CD8-positive, alpha-beta memory T cell (primary cell): ENCODE measurements around the gene MGAM2. TPM values are rescaled to one million over a fixed set of nuclear protein-coding genes. Genes with fewer than 3 reads are reported as not detected.

Source experiments
- CTCF ChIA-PET: fragments of 350-600 bp; sonication (Branson Sonifier 250); formaldehyde crosslinking; loops from one replicate; lab custom pipeline; 2021; ENCODE audit warnings: antibody characterized with exemption; lab: Charles Lee
- POLR2A ChIA-PET: fragments of 350-600 bp; sonication (Branson Sonifier 250); formaldehyde crosslinking; loops from one replicate; lab custom pipeline; 2021; ENCODE audit warnings: antibody characterized with exemption; lab: Charles Lee
- DNase-seq, 5 donors: peaks; one replicate each; pipeline versions ENCODE4 v3.0.0 to v3.0.0-alpha.2; 2020 to 2022; ENCODE audit warnings: mixed read lengths in 1 of 5
- H3K27ac ChIP-seq: one replicate; pipeline ENCODE4 v1.7.0; 2013; ENCODE audit warnings: low read depth, mild to moderate bottlenecking, low read length, moderate library complexity
- H3K27me3 ChIP-seq: 2 replicates; pipeline ENCODE4 v1.7.0; 2013; ENCODE audit warnings: low read length, mild to moderate bottlenecking; ENCODE audit not compliant: insufficient read depth, poor library complexity, severe bottlenecking
- H3K36me3 ChIP-seq: 2 replicates; pipeline ENCODE4 v1.7.0; 2013; ENCODE audit warnings: mild to moderate bottlenecking, low read length, moderate library complexity; ENCODE audit not compliant: insufficient read depth
- H3K4me1 ChIP-seq: 2 replicates; pipeline ENCODE4 v1.7.0; 2013; ENCODE audit warnings: mild to moderate bottlenecking, low read length, moderate library complexity; ENCODE audit not compliant: insufficient read depth
- H3K4me3 ChIP-seq: 2 replicates; pipeline ENCODE4 v1.7.0; 2013; ENCODE audit warnings: mild to moderate bottlenecking, low read length
- H3K9me3 ChIP-seq: 2 replicates; pipeline ENCODE4 v1.7.0; 2013; ENCODE audit warnings: mild to moderate bottlenecking, low read length
- H3K27ac Mint-ChIP-seq, 8 donors: one replicate each; pipeline ENCODE4 v1.8.0; 2020 to 2021; ENCODE audit warnings: mixed read lengths in 8 of 8, mild to moderate bottlenecking in 6 of 8, inconsistent platforms in 3 of 8, moderate library complexity in 3 of 8
- H3K27me3 Mint-ChIP-seq, 2 donors: one replicate each; pipeline ENCODE4 v1.8.0; 2020 to 2021; ENCODE audit warnings: mixed read lengths in 2 of 2, mild to moderate bottlenecking in 1 of 2, moderate library complexity in 1 of 2
- H3K36me3 Mint-ChIP-seq, 3 donors: one replicate each; pipeline ENCODE4 v1.8.0; 2020 to 2021; ENCODE audit warnings: mixed read lengths in 3 of 3, inconsistent platforms in 1 of 3, mild to moderate bottlenecking in 1 of 3
- H3K4me1 Mint-ChIP-seq, 3 donors: one replicate each; pipeline ENCODE4 v1.8.0; 2020 to 2021; ENCODE audit warnings: mixed read lengths in 3 of 3, inconsistent platforms in 1 of 3, mild to moderate bottlenecking in 1 of 3
- H3K4me3 Mint-ChIP-seq, 7 donors: one replicate each; pipeline ENCODE4 v1.8.0; 2020 to 2021; ENCODE audit warnings: mixed read lengths in 7 of 7, mild to moderate bottlenecking in 6 of 7, moderate library complexity in 4 of 7, inconsistent platforms in 2 of 7
- H3K9me3 Mint-ChIP-seq, 5 donors: one replicate each; pipeline ENCODE4 v1.8.0; 2020 to 2022; ENCODE audit warnings: mixed read lengths in 5 of 5, mild to moderate bottlenecking in 3 of 5, moderate library complexity in 2 of 5, inconsistent platforms in 1 of 5
- polyA plus RNA-seq: library from polyadenylated mRNA; unstranded; fragments of 300-500 nt; fragmentation: Illumina TruSeq; gene quantifications from one replicate; pipeline ENCODE4 v1.2.3, GENCODE V29; 2021
- total RNA-seq, 2 experiments: library from RNA; stranded (reverse); gene quantifications; one replicate each; pipeline ENCODE4 v1.2.3, GENCODE V29; 2021

Gene MGAM2
- total and polyA plus RNA-seq, 3 experiments from 2014 or later, result not detected

DNA sequence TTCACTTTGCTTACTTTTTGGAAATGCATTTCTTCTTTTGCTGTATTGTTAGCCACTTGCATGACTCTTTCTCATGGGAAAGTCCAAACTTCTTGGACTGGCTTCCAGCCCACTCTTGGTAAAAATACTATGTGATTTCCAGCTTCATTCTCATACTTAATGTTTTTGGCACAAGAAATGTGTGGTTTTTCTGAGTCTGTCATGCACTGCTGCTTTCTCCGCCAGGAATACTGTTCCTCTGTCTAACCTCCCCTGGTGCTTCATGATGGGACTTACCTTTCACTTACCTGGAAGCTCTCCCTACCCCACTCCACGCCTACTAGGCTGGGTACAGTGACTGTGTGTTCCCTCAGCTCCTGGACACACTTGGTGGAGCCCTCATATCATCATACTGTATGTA is 18.7 kb downstream of the MGAM2 start:
- H3K4me3 Mint-ChIP-seq, result no peak overlapping the region
- CTCF ChIA-PET, result interaction anchor here (1.1 kb wide), 1 partner anchor 26 kb away, joined by 3 read pairs; no protein-coding TSS in a partner anchor
- H3K27me3 Mint-ChIP-seq, result peaks cover 4 to 22% of the 10 kb centered on the region in 2 donors
- Histone ChIP-seq H3K4me3 (no peak overlapping the region), H3K27me3 (no peaks in the 10 kb centered on the region), H3K9me3 (no peaks in the 10 kb centered on the region), H3K36me3 (no peaks in the 10 kb centered on the region), H3K4me1 (no peaks in the 10 kb centered on the region), H3K27ac (no peak overlapping the region)
- POLR2A ChIA-PET, result no interaction called here
- no peak for DNase-seq
- no peaks in the 10 kb centered on the region for H3K4me1 Mint-ChIP-seq
- H3K27ac Mint-ChIP-seq, result no peak overlapping the region
- H3K9me3 Mint-ChIP-seq, result peaks cover 0 to 3% (median 0%) of the 10 kb centered on the region in 5 donors
- H3K36me3 Mint-ChIP-seq, result no peaks in the 10 kb centered on the region

DNA sequence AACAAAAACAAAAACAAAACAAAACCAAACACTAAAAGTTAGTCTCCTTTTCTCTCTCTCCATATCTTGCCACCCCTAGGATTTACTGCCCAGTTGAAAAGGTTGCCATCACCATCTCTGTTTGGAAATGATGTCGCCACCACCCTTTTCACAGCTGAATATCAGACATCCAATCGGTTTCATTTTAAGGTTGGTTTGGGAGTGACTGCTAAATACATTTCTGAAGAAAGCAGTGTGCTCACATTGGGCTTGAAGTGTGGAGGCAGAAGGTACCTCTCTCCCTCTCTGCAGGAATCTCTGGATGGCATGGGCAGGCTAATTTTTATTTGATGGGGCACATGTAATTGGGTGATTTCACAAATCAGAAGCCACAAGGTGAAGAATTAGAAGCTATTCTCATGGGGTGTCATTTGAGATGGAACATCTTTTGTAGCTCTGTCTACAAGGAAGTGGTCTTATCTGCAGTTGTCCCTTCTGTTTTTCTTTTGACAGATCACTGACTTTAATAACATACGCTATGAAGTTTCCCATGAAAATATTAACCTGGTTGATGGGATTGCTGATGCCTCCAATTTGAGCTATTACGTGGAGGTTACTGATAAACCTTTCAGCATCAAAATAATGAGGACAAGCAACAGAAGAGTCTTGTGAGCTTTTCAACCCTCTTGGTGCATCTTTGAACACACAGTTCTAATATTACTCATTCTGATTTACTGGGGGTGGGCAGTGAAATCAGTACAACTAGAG is 20.1 kb downstream of the MGAM2 start:
- Histone ChIP-seq H3K36me3 (no peaks in the 10 kb centered on the region), H3K4me1 (no peaks in the 10 kb centered on the region)

DNA sequence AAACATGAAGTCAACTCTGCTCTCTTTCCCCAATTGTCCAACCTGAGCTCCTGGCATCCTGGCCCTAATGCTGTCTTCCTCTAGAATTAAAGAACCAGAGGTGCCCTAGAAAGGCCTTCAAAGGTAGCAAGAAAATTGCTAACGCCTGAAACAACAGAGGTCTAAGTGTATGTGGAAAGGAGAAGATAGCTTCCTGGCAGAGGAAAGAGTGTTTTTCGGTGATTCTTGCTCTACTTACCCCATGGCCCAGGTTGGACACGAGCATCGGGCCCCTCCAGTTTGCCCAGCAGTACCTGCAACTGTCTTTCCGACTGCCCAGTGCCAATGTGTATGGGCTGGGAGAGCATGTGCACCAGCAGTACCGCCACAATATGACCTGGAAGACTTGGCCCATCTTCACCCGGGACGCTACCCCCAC is 22.2 kb downstream of the MGAM2 start:
- POLR2A ChIA-PET, result no interaction called here
- Mint-ChIP-seq H3K27ac (no peak overlapping the region), H3K4me1 (no peaks in the 10 kb centered on the region), H3K4me3 (no peak overlapping the region), H3K27me3 (peaks cover 0 to 11% of the 10 kb centered on the region in 2 donors), H3K36me3 (no peaks in the 10 kb centered on the region), H3K9me3 (peaks cover 0 to 2% (median 0%) of the 10 kb centered on the region in 5 donors)
- Histone ChIP-seq H3K4me3 (no peak overlapping the region), H3K4me1 (no peaks in the 10 kb centered on the region), H3K27ac (no peak overlapping the region), H3K36me3 (no peaks in the 10 kb centered on the region), H3K27me3 (no peaks in the 10 kb centered on the region), H3K9me3 (no peaks in the 10 kb centered on the region)
- DNase-seq, result no peak
- CTCF ChIA-PET, result no interaction called here

More for the DNA sequence above, 20.1 kb downstream of the MGAM2 start:
- Mint-ChIP-seq H3K9me3 (peaks cover 0 to 3% (median 0%) of the 10 kb centered on the region in 5 donors), H3K27me3 (peaks cover 4 to 22% of the 10 kb centered on the region in 2 donors), H3K4me1 (no peaks in the 10 kb centered on the region), H3K27ac (no peak overlapping the region), H3K36me3 (no peaks in the 10 kb centered on the region), H3K4me3 (no peak overlapping the region)
- DNase-seq, result no peak
- Histone ChIP-seq H3K27ac (no peak overlapping the region), H3K27me3 (no peaks in the 10 kb centered on the region), H3K4me3 (no peak overlapping the region), H3K9me3 (no peaks in the 10 kb centered on the region)
- CTCF ChIA-PET, result no interaction called here
- POLR2A ChIA-PET, result no interaction called here

DNA sequence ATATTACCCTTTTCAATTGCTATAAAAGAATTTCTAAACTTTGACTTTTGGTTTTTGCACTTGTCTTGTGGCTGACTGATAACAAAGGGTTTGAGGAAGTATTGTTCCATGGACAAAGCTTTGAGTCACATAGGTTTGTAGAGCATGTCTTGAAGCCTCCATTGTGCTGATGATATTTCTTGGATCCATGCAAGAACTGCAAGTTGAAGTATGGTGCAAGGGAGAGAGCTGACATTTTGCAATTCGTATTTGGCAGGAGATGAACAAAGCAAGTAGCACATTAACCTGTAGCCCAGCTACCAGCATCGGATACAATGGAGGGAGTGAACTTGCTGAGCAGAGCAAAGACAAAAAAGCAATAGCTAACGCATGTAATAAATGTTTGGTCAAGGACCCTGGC is 23.4 kb downstream of the MGAM2 start:
- Histone ChIP-seq H3K27me3 (no peaks in the 10 kb centered on the region), H3K36me3 (no peaks in the 10 kb centered on the region), H3K4me3 (no peak overlapping the region), H3K4me1 (no peaks in the 10 kb centered on the region), H3K9me3 (no peaks in the 10 kb centered on the region), H3K27ac (no peak overlapping the region)
- no peaks in the 10 kb centered on the region for H3K4me1 Mint-ChIP-seq
- DNase-seq, result no peak
- H3K4me3 Mint-ChIP-seq, result no peak overlapping the region
- H3K27ac Mint-ChIP-seq, result no peak overlapping the region
- no peaks in the 10 kb centered on the region for H3K36me3 Mint-ChIP-seq
- CTCF ChIA-PET, result no interaction called here
- H3K27me3 Mint-ChIP-seq, result peaks cover 0 to 6% of the 10 kb centered on the region in 2 donors
- POLR2A ChIA-PET, result no interaction called here
- H3K9me3 Mint-ChIP-seq, result peaks cover 0 to 2% (median 0%) of the 10 kb centered on the region in 5 donors

DNA sequence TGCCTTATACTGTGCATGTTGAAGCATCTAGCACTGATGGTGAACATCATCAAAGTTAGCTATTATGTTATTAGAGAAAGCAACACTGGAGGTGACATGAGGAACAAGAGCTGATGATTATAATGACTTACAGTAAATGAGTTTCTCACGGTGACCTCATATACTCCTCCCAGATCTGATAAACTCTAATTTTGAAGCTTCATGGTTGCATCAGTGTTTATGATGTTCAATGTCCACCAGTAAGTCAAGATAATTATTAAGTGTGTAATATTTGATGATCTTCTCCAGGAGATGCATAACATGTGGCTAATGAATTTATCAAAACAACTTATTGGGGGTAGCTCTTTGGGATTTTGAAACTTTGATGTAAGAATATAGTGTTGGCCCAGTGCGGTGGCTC is 27.5 kb downstream of the MGAM2 start:
- Mint-ChIP-seq H3K27ac (no peak overlapping the region), H3K9me3 (peaks cover 0 to 2% (median 0%) of the 10 kb centered on the region in 5 donors), H3K27me3 (no peaks in the 10 kb centered on the region), H3K4me1 (no peaks in the 10 kb centered on the region), H3K4me3 (no peak overlapping the region), H3K36me3 (no peaks in the 10 kb centered on the region)
- no peak overlapping the region for H3K4me3 ChIP-seq
- H3K4me1 ChIP-seq, result no peaks in the 10 kb centered on the region
- ChIA-PET CTCF (no interaction called here), POLR2A (no interaction called here)
- H3K36me3 ChIP-seq, result no peaks in the 10 kb centered on the region
- no peak for DNase-seq
- no peaks in the 10 kb centered on the region for H3K9me3 ChIP-seq
- no peaks in the 10 kb centered on the region for H3K27me3 ChIP-seq
- H3K27ac ChIP-seq, result no peak overlapping the region

DNA sequence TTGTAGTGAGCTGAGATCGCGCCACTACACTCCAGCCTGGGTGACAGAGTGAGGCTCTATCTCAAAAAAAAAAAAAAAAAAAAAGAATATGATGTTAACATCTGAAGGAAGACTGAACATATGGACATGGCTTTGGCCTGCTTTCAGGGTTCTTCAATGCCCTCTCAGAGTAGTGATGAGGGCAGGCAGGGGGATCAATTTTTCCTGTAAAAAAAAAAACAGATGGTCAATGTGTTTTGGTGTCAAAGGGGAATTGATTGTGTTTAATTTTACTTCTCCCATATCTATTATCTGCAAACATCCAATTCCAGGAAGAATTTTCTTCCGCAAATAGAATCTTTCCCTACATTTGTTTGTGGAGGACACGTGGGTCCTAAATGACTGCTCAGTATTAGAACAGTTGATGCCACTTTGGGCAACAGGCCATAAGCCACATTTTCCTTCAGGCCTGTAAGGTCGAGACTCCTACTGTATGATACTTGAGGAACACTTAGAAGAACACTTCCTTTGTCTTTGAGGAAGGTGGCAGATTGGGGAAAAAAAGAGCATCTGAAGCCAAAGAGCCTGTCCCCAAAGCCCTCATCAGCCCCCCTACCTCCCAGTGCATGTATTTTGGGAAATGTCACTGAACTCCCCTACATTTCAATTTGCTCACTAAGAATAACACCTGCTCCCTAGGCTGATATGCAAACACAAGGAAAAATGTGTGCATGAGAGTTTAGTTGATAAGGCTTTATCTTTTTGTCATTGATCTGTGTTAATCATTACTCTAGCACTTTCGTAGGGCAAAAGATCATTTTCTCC is 28.3 kb downstream of the MGAM2 start:
- no peaks in the 10 kb centered on the region for H3K9me3 ChIP-seq
- ChIA-PET POLR2A (no interaction called here), CTCF (no interaction called here)
- H3K36me3 Mint-ChIP-seq, result no peaks in the 10 kb centered on the region
- H3K4me3 ChIP-seq, result no peak overlapping the region
- H3K27me3 Mint-ChIP-seq, result peaks cover 0 to under 1% of the 10 kb centered on the region in 2 donors
- no peaks in the 10 kb centered on the region for H3K4me1 Mint-ChIP-seq
- DNase-seq, result no peak
- no peak overlapping the region for H3K27ac Mint-ChIP-seq
- no peaks in the 10 kb centered on the region for H3K36me3 ChIP-seq
- H3K4me1 ChIP-seq, result no peaks in the 10 kb centered on the region
- H3K9me3 Mint-ChIP-seq, result peaks cover 0 to 2% (median 0%) of the 10 kb centered on the region in 5 donors
- H3K27ac ChIP-seq, result no peak overlapping the region
- no peaks in the 10 kb centered on the region for H3K27me3 ChIP-seq
- H3K4me3 Mint-ChIP-seq, result no peak overlapping the region

DNA sequence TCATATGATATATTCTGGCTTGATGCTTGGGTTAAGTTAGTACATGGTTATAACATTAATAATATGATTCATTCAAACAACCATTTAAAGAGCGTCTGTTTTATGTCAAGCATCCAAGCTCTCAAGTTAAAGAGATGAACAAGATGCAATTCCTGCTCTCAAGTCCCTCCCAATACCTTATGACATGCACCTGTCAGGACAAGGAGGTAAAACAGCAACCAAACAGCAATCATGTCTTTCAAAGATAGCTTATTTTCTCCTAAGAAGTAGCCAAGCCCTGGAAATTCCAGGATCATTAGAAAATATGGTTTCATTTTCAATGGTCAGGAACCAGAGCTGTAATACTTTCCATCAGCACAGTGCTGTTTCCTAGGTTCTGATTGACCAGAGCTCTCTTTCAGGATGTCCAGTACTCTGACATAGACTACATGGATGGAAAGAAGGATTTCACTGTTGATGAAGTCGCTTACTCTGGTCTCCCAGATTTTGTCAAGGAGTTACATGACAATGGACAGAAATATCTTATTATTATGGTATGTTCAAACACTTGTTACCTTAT is 29.0 kb downstream of the MGAM2 start:
- peaks cover 0 to 2% (median 0%) of the 10 kb centered on the region in 5 donors for H3K9me3 Mint-ChIP-seq
- H3K27ac Mint-ChIP-seq, result no peak overlapping the region
- Histone ChIP-seq H3K9me3 (no peaks in the 10 kb centered on the region), H3K36me3 (no peaks in the 10 kb centered on the region), H3K4me3 (no peak overlapping the region), H3K27ac (no peak overlapping the region), H3K27me3 (no peaks in the 10 kb centered on the region), H3K4me1 (no peaks in the 10 kb centered on the region)
- H3K27me3 Mint-ChIP-seq, result peaks cover 0 to 3% of the 10 kb centered on the region in 2 donors
- POLR2A ChIA-PET, result no interaction called here
- no peak for DNase-seq
- no peaks in the 10 kb centered on the region for H3K4me1 Mint-ChIP-seq
- CTCF ChIA-PET, result no interaction called here
- H3K36me3 Mint-ChIP-seq, result no peaks in the 10 kb centered on the region
- H3K4me3 Mint-ChIP-seq, result no peak overlapping the region

DNA sequence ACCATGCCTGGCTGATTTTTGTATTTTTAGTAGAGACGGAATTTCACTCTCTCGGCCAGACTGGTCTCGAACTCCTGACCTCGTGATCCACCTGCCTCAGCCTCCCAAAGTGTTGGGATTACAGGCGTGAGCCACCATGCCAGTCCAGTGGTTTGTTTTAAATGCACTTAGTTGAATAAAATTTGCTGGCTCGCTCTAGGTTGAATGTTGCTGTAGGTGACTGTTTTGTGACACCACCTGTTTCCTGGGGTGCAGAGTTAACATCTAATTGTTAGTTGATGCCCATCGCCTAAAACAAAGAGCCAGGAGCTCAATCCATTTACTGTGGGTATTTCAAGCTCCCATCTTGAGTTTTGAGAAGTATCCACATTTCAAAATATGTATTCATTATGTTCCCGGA is 31.2 kb downstream of the MGAM2 start:
- ChIA-PET CTCF (no interaction called here), POLR2A (no interaction called here)
- Histone ChIP-seq H3K4me1 (no peaks in the 10 kb centered on the region), H3K27ac (no peak overlapping the region), H3K9me3 (no peaks in the 10 kb centered on the region), H3K36me3 (no peaks in the 10 kb centered on the region), H3K4me3 (no peak overlapping the region), H3K27me3 (no peaks in the 10 kb centered on the region)
- Mint-ChIP-seq H3K27ac (no peak overlapping the region), H3K9me3 (peaks cover 0 to 2% (median 0%) of the 10 kb centered on the region in 5 donors), H3K27me3 (peaks cover 0 to 3% of the 10 kb centered on the region in 2 donors), H3K4me1 (no peaks in the 10 kb centered on the region), H3K36me3 (no peaks in the 10 kb centered on the region), H3K4me3 (no peak overlapping the region)
- DNase-seq, result no peak
